ENCODE data around the gene KDM3A.

- TF ChIP-seq TEAD4 (IDR thresholded peaks at IDR 0.05; ENCODE audit: low read length) (no peak), TEAD4 (CRISPR knock-in tag; IDR thresholded peaks at IDR 0.05; ENCODE audit: borderline replicate concordance) (no peak), FOXK2 (conservative IDR thresholded peaks at IDR 0.05 in 1 of 2, IDR thresholded peaks at IDR 0.05 in 1 of 2; ENCODE audit: low read depth in 2 of 2) (no peak), ZBTB26 (CRISPR knock-in tag; IDR thresholded peaks at IDR 0.05) (no peak), SRSF1 (IDR thresholded peaks at IDR 0.05; ENCODE audit: low read depth, low read length) (no peak), SIN3A (IDR thresholded peaks at IDR 0.05; ENCODE audit: borderline replicate concordance in 2 of 2, control insufficient read depth in 1 of 2, low read depth in 2 of 2, low read length in 2 of 2) (no peak), ZNF277 (CRISPR knock-in tag; IDR thresholded peaks at IDR 0.05; ENCODE audit: borderline replicate concordance) (no peak), NONO (IDR thresholded peaks at IDR 0.05; ENCODE audit: low read depth in 2 of 2, low read length in 1 of 2) (no peak), POLR2A (conservative IDR thresholded peaks at IDR 0.05) (no peak)
Observed at GRCh38 chr2:86446060-86446459, 4.9 kb downstream of the KDM3A start.
